HG03571 (cell line): ENCODE results near the gene MRAP.
"Not testable (repeated sequence)": the region's sequence is repeated elsewhere in the genome, so short reads cannot be mapped to it uniquely, and the experiment has no call there.

Experiments
- ATAC-seq: cut with Tn5 transposase; IDR thresholded peaks from one replicate; pipeline ENCODE4 v1.9.1; 2021; ENCODE audit not compliant: unreplicated experiment

MRAP gene

GRCh38 chr21:32298658-32299081 lies at the start of gene MRAP:
TSS of gene MRAP (plus strand) at chr21:32298855. CDS start at chr21:32298972, 117 bp downstream.
- ATAC-seq = no peak

- ATAC-seq = no peak
Measured at GRCh38 chr21:32249511-32250280, 49.0 kb upstream of the MRAP start.

GRCh38 chr21:32252136-32252535 lies 46.5 kb upstream of the MRAP start:
- ATAC-seq = no peak

GRCh38 chr21:32253215-32253641 lies 45.4 kb upstream of the MRAP start:
- no peak for ATAC-seq

- no peak for ATAC-seq
Measured at GRCh38 chr21:32256251-32256650, 42.4 kb upstream of the MRAP start.

GRCh38 chr21:32256873-32257620 lies 41.6 kb upstream of the MRAP start:
- no peak for ATAC-seq

GRCh38 chr21:32257962-32258785 lies 40.5 kb upstream of the MRAP start:
- ATAC-seq = no peak

- not testable (repeated sequence) for ATAC-seq
Measured at GRCh38 chr21:32258786-32259048, 39.9 kb upstream of the MRAP start.

- ATAC-seq = no peak
Measured at GRCh38 chr21:32260130-32260529, 38.5 kb upstream of the MRAP start.

GRCh38 chr21:32261929-32262328 lies 36.7 kb upstream of the MRAP start:
- ATAC-seq = no peak

GRCh38 chr21:32265321-32265720 lies 33.3 kb upstream of the MRAP start:
- not testable (repeated sequence) for ATAC-seq

- ATAC-seq = no peak
Measured at GRCh38 chr21:32270748-32271147, 27.9 kb upstream of the MRAP start.

GRCh38 chr21:32276671-32277070 lies 22.0 kb upstream of the MRAP start:
- no peak for ATAC-seq

GRCh38 chr21:32278103-32278502 lies 20.6 kb upstream of the MRAP start:
- no peak for ATAC-seq

GRCh38 chr21:32278518-32279376 lies 19.9 kb upstream of the MRAP start, which contains the start of gene MIS18A:
TSS of gene MIS18A (minus strand) at chr21:32279049. CDS start at chr21:32279014, 35 bp downstream.
- peak; percentile 89 for ATAC-seq

- ATAC-seq = peak; percentile 20
Measured at GRCh38 chr21:32279377-32279680, 19.3 kb upstream of the MRAP start.

GRCh38 chr21:32281531-32281930 lies 17.1 kb upstream of the MRAP start:
- no peak for ATAC-seq

GRCh38 chr21:32282992-32283391 lies 15.7 kb upstream of the MRAP start:
- ATAC-seq = no peak

- ATAC-seq = no peak
Measured at GRCh38 chr21:32285476-32285875, 13.2 kb upstream of the MRAP start.

- ATAC-seq = no peak
Measured at GRCh38 chr21:32297449-32297848, 1.2 kb upstream of the MRAP start.

- no peak for ATAC-seq
Measured at GRCh38 chr21:32298148-32298559, 501 bp upstream of the MRAP start.
